ENCODE results near the gene BHMT2.

BHMT2 gene

GRCh38 chr5:79069488-79070349 lies at the start of gene BHMT2, which contains the start of gene DMGDH:
BHMT2 (plus strand) TSS chr5:79069767; CDS start chr5:79069783, 16 bp downstream.
DMGDH (minus strand) TSS chr5:79069674; CDS start chr5:79069620, 54 bp downstream.
- DNase-seq (ENCODE audit: low spot score): no peak

GRCh38 chr5:79020861-79021561 lies 48.6 kb upstream of the BHMT2 start:
- peak; percentile 74 for DNase-seq (ENCODE audit: low spot score)

GRCh38 chr5:79021753-79022152 lies 47.8 kb upstream of the BHMT2 start:
- DNase-seq (ENCODE audit: low spot score): no peak

GRCh38 chr5:79022771-79023170 lies 46.8 kb upstream of the BHMT2 start:
- DNase-seq (ENCODE audit: low spot score): no peak

GRCh38 chr5:79023348-79023747 lies 46.2 kb upstream of the BHMT2 start:
- no peak for DNase-seq (ENCODE audit: low spot score)

GRCh38 chr5:79023947-79024346 lies 45.6 kb upstream of the BHMT2 start:
- DNase-seq (ENCODE audit: low spot score): no peak

- DNase-seq (ENCODE audit: low spot score): peak; percentile 54
These were observed 44.5 kb upstream of the BHMT2 start for GRCh38 chr5:79025054-79025472.

GRCh38 chr5:79030663-79031484 lies 38.7 kb upstream of the BHMT2 start:
- DNase-seq (ENCODE audit: low spot score): no peak

GRCh38 chr5:79031485-79031867 lies 38.1 kb upstream of the BHMT2 start:
- no peak for DNase-seq (ENCODE audit: low spot score)

GRCh38 chr5:79032031-79032695 lies 37.4 kb upstream of the BHMT2 start:
- DNase-seq (ENCODE audit: low spot score): no peak

GRCh38 chr5:79032782-79033181 lies 36.8 kb upstream of the BHMT2 start:
- no peak for DNase-seq (ENCODE audit: low spot score)

- DNase-seq (ENCODE audit: low spot score): no peak
These were observed 34.3 kb upstream of the BHMT2 start for GRCh38 chr5:79035237-79035636.

GRCh38 chr5:79036769-79037168 lies 32.8 kb upstream of the BHMT2 start:
- no peak for DNase-seq (ENCODE audit: low spot score)

GRCh38 chr5:79042188-79042587 lies 27.4 kb upstream of the BHMT2 start:
- DNase-seq (ENCODE audit: low spot score): no peak

- DNase-seq (ENCODE audit: low spot score): no peak
These were observed 22.4 kb upstream of the BHMT2 start for GRCh38 chr5:79047199-79047598.

- DNase-seq (ENCODE audit: low spot score): no peak
These were observed 21.1 kb upstream of the BHMT2 start for GRCh38 chr5:79048437-79048836.

GRCh38 chr5:79050498-79050897 lies 19.1 kb upstream of the BHMT2 start:
- DNase-seq (ENCODE audit: low spot score): no peak

GRCh38 chr5:79053321-79053720 lies 16.2 kb upstream of the BHMT2 start:
- no peak for DNase-seq (ENCODE audit: low spot score)

GRCh38 chr5:79055017-79055416 lies 14.6 kb upstream of the BHMT2 start:
- DNase-seq (ENCODE audit: low spot score): no peak

- DNase-seq (ENCODE audit: low spot score): no peak
These were observed 12.7 kb upstream of the BHMT2 start for GRCh38 chr5:79056847-79057246.

GRCh38 chr5:79059674-79060073 lies 9.9 kb upstream of the BHMT2 start:
- no peak for DNase-seq (ENCODE audit: low spot score)

- DNase-seq (ENCODE audit: low spot score): no peak
These were observed 7.1 kb upstream of the BHMT2 start for GRCh38 chr5:79062436-79062835.
